ENCODE measurements around the gene IDH1.

DNA sequence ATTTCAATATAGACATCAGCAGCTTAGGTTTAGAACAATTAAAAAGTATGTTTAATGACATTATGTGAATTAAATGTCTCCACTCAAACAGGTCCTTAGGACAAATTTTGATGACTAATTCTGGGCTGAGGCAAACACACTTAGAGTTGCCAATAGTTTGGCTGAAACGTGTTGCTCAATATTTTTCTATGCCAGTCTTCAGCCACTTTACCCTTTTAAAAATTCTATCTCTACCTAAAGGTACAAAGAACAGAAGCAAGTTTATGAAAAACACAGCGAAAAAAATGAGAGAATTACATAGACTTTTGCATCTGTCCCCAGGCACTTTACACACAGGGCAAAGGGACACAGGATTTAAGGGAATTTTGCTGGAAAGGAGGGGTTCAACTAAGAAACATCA lies 4.5 kb downstream of the IDH1 start:
- TF ChIP-seq, protein P1, sequence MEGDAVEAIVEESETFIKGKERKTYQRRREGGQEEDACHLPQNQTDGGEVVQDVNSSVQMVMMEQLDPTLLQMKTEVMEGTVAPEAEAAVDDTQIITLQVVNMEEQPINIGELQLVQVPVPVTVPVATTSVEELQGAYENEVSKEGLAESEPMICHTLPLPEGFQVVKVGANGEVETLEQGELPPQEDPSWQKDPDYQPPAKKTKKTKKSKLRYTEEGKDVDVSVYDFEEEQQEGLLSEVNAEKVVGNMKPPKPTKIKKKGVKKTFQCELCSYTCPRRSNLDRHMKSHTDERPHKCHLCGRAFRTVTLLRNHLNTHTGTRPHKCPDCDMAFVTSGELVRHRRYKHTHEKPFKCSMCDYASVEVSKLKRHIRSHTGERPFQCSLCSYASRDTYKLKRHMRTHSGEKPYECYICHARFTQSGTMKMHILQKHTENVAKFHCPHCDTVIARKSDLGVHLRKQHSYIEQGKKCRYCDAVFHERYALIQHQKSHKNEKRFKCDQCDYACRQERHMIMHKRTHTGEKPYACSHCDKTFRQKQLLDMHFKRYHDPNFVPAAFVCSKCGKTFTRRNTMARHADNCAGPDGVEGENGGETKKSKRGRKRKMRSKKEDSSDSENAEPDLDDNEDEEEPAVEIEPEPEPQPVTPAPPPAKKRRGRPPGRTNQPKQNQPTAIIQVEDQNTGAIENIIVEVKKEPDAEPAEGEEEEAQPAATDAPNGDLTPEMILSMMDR (IDR thresholded peaks at IDR 0.05): no peak
- TF ChIP-seq POLR2A (IDR thresholded peaks at IDR 0.05): no peak

Data from thyroid gland (tissue), 4 donors.